ENCODE results near the gene LPP.

The LPP gene

GRCh38 chr3:188844096-188844495, 690.1 kb downstream of the LPP start:
- CTCF ChIA-PET: no interaction called here
- no peak for DNase-seq (ENCODE audit: extremely low spot score)
- TF ChIP-seq SP1 (IDR thresholded peaks at IDR 0.05): no peak
- no peak for TF ChIP-seq BHLHE40 (IDR thresholded peaks at IDR 0.05; ENCODE audit: borderline replicate concordance)
- TF ChIP-seq ELF4 (IDR thresholded peaks at IDR 0.05): no peak
- TF ChIP-seq HDGF (IDR thresholded peaks at IDR 0.05; ENCODE audit: borderline replicate concordance): no peak
- no peak for TF ChIP-seq TARDBP (IDR thresholded peaks at IDR 0.05)
- TF ChIP-seq LEF1 (IDR thresholded peaks at IDR 0.05; ENCODE audit: borderline replicate concordance): no peak
- no peak for TF ChIP-seq ARNT (IDR thresholded peaks at IDR 0.05)
- TF ChIP-seq ZNF384 (IDR thresholded peaks at IDR 0.05): no peak
- TF ChIP-seq FOXM1 (IDR thresholded peaks at IDR 0.05; ENCODE audit: borderline replicate concordance): no peak
- TF ChIP-seq FOXK2 (IDR thresholded peaks at IDR 0.05): no peak
- no peak for TF ChIP-seq PKNOX1 (IDR thresholded peaks at IDR 0.05)
- no peak for TF ChIP-seq CTBP1 (IDR thresholded peaks at IDR 0.05; ENCODE audit: borderline replicate concordance)
- TF ChIP-seq SUZ12 (IDR thresholded peaks at IDR 0.05): no peak
- no peak for TF ChIP-seq FOXA1 (IDR thresholded peaks at IDR 0.05)
- TF ChIP-seq NFRKB (IDR thresholded peaks at IDR 0.05): no peak
- TF ChIP-seq L3MBTL2 (conservative IDR thresholded peaks at IDR 0.05): no peak
- POLR2A ChIA-PET: no interaction called here

- DNase-seq (ENCODE audit: extremely low spot score): no peak
- POLR2A ChIA-PET: no interaction called here
- CTCF ChIA-PET: no interaction called here
- TF ChIP-seq HDGF (IDR thresholded peaks at IDR 0.05; ENCODE audit: borderline replicate concordance): no peak
- TF ChIP-seq PKNOX1 (IDR thresholded peaks at IDR 0.05): no peak
- TF ChIP-seq SP1 (IDR thresholded peaks at IDR 0.05): no peak
- no peak for TF ChIP-seq TARDBP (IDR thresholded peaks at IDR 0.05)
- TF ChIP-seq FOXM1 (IDR thresholded peaks at IDR 0.05; ENCODE audit: borderline replicate concordance): no peak
- TF ChIP-seq FOXA1 (IDR thresholded peaks at IDR 0.05): no peak
- no peak for TF ChIP-seq CTBP1 (IDR thresholded peaks at IDR 0.05; ENCODE audit: borderline replicate concordance)
- no peak for TF ChIP-seq SUZ12 (IDR thresholded peaks at IDR 0.05)
- no peak for TF ChIP-seq ZNF384 (IDR thresholded peaks at IDR 0.05)
- TF ChIP-seq BHLHE40 (IDR thresholded peaks at IDR 0.05; ENCODE audit: borderline replicate concordance): no peak
- TF ChIP-seq L3MBTL2 (conservative IDR thresholded peaks at IDR 0.05): no peak
- no peak for TF ChIP-seq ELF4 (IDR thresholded peaks at IDR 0.05)
- TF ChIP-seq LEF1 (IDR thresholded peaks at IDR 0.05; ENCODE audit: borderline replicate concordance): no peak
- no peak for TF ChIP-seq NFRKB (IDR thresholded peaks at IDR 0.05)
These were observed 691.6 kb downstream of the LPP start for GRCh38 chr3:188845514-188845913.

- POLR2A ChIA-PET: no interaction called here
- TF ChIP-seq ZNF384 (IDR thresholded peaks at IDR 0.05) (no peak), ARNT (IDR thresholded peaks at IDR 0.05) (no peak), BHLHE40 (IDR thresholded peaks at IDR 0.05; ENCODE audit: borderline replicate concordance) (no peak), ELF4 (IDR thresholded peaks at IDR 0.05) (no peak), CTBP1 (IDR thresholded peaks at IDR 0.05; ENCODE audit: borderline replicate concordance) (no peak), TARDBP (IDR thresholded peaks at IDR 0.05) (no peak)
- no peak for DNase-seq (ENCODE audit: extremely low spot score)
- CTCF ChIA-PET: no interaction called here
These were observed 695.0 kb downstream of the LPP start for GRCh38 chr3:188848947-188849346.

GRCh38 chr3:188853856-188854771, 700.2 kb downstream of the LPP start:
- CTCF ChIA-PET: no interaction called here
- no peak for DNase-seq (ENCODE audit: extremely low spot score)
- POLR2A ChIA-PET: no interaction called here
- TF ChIP-seq SUZ12 (IDR thresholded peaks at IDR 0.05) (no peak), FOXA1 (IDR thresholded peaks at IDR 0.05) (no peak), CTBP1 (IDR thresholded peaks at IDR 0.05; ENCODE audit: borderline replicate concordance) (no peak), BHLHE40 (IDR thresholded peaks at IDR 0.05; ENCODE audit: borderline replicate concordance) (no peak)

GRCh38 chr3:188854772-188855149, 700.8 kb downstream of the LPP start:
- no peak for DNase-seq (ENCODE audit: extremely low spot score)
- ChIA-PET CTCF (no interaction called here), POLR2A (no interaction called here)
- TF ChIP-seq SP1 (IDR thresholded peaks at IDR 0.05) (no peak), ZNF384 (IDR thresholded peaks at IDR 0.05) (no peak), PKNOX1 (IDR thresholded peaks at IDR 0.05) (no peak), CTBP1 (IDR thresholded peaks at IDR 0.05; ENCODE audit: borderline replicate concordance) (no peak), ARNT (IDR thresholded peaks at IDR 0.05) (no peak), ELF4 (IDR thresholded peaks at IDR 0.05) (no peak), SUZ12 (IDR thresholded peaks at IDR 0.05) (no peak), BHLHE40 (IDR thresholded peaks at IDR 0.05; ENCODE audit: borderline replicate concordance) (no peak), L3MBTL2 (conservative IDR thresholded peaks at IDR 0.05) (no peak), TARDBP (IDR thresholded peaks at IDR 0.05) (no peak), NFRKB (IDR thresholded peaks at IDR 0.05) (no peak), FOXM1 (IDR thresholded peaks at IDR 0.05; ENCODE audit: borderline replicate concordance) (no peak), HDGF (IDR thresholded peaks at IDR 0.05; ENCODE audit: borderline replicate concordance) (no peak), LEF1 (IDR thresholded peaks at IDR 0.05; ENCODE audit: borderline replicate concordance) (no peak), FOXK2 (IDR thresholded peaks at IDR 0.05) (no peak), FOXA1 (IDR thresholded peaks at IDR 0.05) (no peak)

GRCh38 chr3:188855675-188856074, 701.7 kb downstream of the LPP start:
- ChIA-PET CTCF (no interaction called here), POLR2A (no interaction called here)
- no peak for DNase-seq (ENCODE audit: extremely low spot score)
- no peak for TF ChIP-seq BHLHE40 (IDR thresholded peaks at IDR 0.05; ENCODE audit: borderline replicate concordance)
- TF ChIP-seq TARDBP (IDR thresholded peaks at IDR 0.05): no peak
- TF ChIP-seq FOXK2 (IDR thresholded peaks at IDR 0.05): no peak
- no peak for TF ChIP-seq LEF1 (IDR thresholded peaks at IDR 0.05; ENCODE audit: borderline replicate concordance)
- no peak for TF ChIP-seq CTBP1 (IDR thresholded peaks at IDR 0.05; ENCODE audit: borderline replicate concordance)
- no peak for TF ChIP-seq HDGF (IDR thresholded peaks at IDR 0.05; ENCODE audit: borderline replicate concordance)
